ENCODE measurements around the gene LRRC7. TPM values are rescaled to one million over a fixed set of nuclear protein-coding genes. Genes with fewer than 3 reads are reported as not detected.

Gene LRRC7
- polyA plus RNA-seq, 1 donor from 2014 or later: 141 TPM

DNA sequence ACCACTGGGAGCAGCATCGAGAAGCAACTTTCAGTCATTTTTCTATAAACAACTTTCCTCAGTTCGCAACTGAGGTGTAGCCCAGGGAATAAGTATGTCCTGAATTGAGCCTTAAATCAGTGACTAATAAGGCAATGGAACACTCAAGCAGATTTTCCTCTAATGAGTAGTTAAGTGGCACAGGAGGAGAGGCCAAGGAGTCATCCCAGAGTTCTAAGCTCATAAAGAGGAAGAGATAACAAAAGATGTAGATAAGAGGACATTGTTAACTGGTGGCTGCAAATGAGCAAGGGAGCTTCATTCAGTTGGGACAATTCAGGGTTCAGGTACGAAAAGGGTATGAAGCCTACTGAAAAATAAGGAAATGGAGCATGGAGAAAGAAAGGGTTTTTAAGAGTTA lies 573.2 kb downstream of the LRRC7 start:
- Histone ChIP-seq H3K36me3 (ENCODE audit: insufficient read depth, low read length) (no peaks in the 10 kb centered on the region), H4K20me1 (ENCODE audit: insufficient read depth) (no peaks in the 10 kb centered on the region), H3K27ac (ENCODE audit: low read length) (peak overlapping the region; percentile 76), H2AFZ (ENCODE audit: low read depth, low read length) (no peak overlapping the region), H3K9me3 (ENCODE audit: low read length) (no peaks in the 10 kb centered on the region), H3K4me2 (ENCODE audit: low read length) (peak overlapping the region; percentile 53), H3K9me2 (ENCODE audit: insufficient read depth, low read length) (no peaks in the 10 kb centered on the region), H3K79me2 (replicated peaks; ENCODE audit: insufficient read depth, low read length) (no peaks in the 10 kb centered on the region), H3F3A (ENCODE audit: insufficient read depth, low read length, poor library complexity, severe bottlenecking) (peaks cover 5% of the 10 kb centered on the region), H3K9ac (ENCODE audit: low read length) (no peak overlapping the region), H3K4me3 (ENCODE audit: low read length) (peak overlapping the region; percentile 52), H3K27me3 (ENCODE audit: insufficient read depth, low read depth, low read length) (no peaks in the 10 kb centered on the region)
- TF ChIP-seq EP300 (conservative IDR thresholded peaks at IDR 0.05; ENCODE audit: poor library complexity, severe bottlenecking): no peak
- TF ChIP-seq, protein P1, sequence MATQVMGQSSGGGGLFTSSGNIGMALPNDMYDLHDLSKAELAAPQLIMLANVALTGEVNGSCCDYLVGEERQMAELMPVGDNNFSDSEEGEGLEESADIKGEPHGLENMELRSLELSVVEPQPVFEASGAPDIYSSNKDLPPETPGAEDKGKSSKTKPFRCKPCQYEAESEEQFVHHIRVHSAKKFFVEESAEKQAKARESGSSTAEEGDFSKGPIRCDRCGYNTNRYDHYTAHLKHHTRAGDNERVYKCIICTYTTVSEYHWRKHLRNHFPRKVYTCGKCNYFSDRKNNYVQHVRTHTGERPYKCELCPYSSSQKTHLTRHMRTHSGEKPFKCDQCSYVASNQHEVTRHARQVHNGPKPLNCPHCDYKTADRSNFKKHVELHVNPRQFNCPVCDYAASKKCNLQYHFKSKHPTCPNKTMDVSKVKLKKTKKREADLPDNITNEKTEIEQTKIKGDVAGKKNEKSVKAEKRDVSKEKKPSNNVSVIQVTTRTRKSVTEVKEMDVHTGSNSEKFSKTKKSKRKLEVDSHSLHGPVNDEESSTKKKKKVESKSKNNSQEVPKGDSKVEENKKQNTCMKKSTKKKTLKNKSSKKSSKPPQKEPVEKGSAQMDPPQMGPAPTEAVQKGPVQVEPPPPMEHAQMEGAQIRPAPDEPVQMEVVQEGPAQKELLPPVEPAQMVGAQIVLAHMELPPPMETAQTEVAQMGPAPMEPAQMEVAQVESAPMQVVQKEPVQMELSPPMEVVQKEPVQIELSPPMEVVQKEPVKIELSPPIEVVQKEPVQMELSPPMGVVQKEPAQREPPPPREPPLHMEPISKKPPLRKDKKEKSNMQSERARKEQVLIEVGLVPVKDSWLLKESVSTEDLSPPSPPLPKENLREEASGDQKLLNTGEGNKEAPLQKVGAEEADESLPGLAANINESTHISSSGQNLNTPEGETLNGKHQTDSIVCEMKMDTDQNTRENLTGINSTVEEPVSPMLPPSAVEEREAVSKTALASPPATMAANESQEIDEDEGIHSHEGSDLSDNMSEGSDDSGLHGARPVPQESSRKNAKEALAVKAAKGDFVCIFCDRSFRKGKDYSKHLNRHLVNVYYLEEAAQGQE (IDR thresholded peaks at IDR 0.05; ENCODE audit: borderline replicate concordance): no peak
- TF ChIP-seq SMC3 (conservative IDR thresholded peaks at IDR 0.05; ENCODE audit: poor library complexity): no peak
- TF ChIP-seq POLR2AphosphoS5 (IDR thresholded peaks at IDR 0.05): no peak
- TF ChIP-seq MXI1 (conservative IDR thresholded peaks at IDR 0.05; ENCODE audit: poor library complexity, severe bottlenecking): no peak
- TF ChIP-seq, protein P2, sequence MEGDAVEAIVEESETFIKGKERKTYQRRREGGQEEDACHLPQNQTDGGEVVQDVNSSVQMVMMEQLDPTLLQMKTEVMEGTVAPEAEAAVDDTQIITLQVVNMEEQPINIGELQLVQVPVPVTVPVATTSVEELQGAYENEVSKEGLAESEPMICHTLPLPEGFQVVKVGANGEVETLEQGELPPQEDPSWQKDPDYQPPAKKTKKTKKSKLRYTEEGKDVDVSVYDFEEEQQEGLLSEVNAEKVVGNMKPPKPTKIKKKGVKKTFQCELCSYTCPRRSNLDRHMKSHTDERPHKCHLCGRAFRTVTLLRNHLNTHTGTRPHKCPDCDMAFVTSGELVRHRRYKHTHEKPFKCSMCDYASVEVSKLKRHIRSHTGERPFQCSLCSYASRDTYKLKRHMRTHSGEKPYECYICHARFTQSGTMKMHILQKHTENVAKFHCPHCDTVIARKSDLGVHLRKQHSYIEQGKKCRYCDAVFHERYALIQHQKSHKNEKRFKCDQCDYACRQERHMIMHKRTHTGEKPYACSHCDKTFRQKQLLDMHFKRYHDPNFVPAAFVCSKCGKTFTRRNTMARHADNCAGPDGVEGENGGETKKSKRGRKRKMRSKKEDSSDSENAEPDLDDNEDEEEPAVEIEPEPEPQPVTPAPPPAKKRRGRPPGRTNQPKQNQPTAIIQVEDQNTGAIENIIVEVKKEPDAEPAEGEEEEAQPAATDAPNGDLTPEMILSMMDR (IDR thresholded peaks at IDR 0.05; ENCODE audit: poor library complexity, severe bottlenecking): no peak
- no peak for TF ChIP-seq TAF1 (IDR thresholded peaks at IDR 0.05; ENCODE audit: low read depth)
- TF ChIP-seq EZH2 (IDR thresholded peaks at IDR 0.05; ENCODE audit: borderline replicate concordance, insufficient read depth, low read length, poor library complexity, severe bottlenecking): no peak

DNA sequence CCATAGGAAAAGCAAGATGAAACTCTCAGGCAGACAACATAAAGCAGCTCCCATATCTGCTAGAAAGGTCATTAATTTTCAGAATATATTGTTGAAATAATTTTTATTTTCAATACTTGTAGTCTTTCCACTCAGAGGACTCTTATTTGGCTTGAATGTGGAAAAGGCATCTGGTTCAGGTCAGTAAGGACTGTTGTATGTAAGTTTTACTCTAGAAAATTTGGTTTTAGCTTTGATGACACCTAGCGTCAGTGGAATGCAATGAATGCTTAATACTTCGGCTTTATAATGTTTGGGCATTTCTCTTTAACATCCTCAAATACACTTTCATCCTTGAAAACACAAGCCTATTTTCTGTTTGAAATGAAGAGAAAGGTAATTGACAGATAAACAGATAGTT lies 574.4 kb downstream of the LRRC7 start:
- Histone ChIP-seq H3K27me3 (ENCODE audit: insufficient read depth, low read depth, low read length) (no peaks in the 10 kb centered on the region), H4K20me1 (ENCODE audit: insufficient read depth) (no peaks in the 10 kb centered on the region), H3K9me3 (ENCODE audit: low read length) (no peaks in the 10 kb centered on the region), H3K4me2 (ENCODE audit: low read length) (no peak overlapping the region), H3K9ac (ENCODE audit: low read length) (no peak overlapping the region), H3K36me3 (ENCODE audit: insufficient read depth, low read length) (no peaks in the 10 kb centered on the region), H3F3A (ENCODE audit: insufficient read depth, low read length, poor library complexity, severe bottlenecking) (peaks cover 5% of the 10 kb centered on the region), H2AFZ (ENCODE audit: low read depth, low read length) (no peak overlapping the region), H3K9me2 (ENCODE audit: insufficient read depth, low read length) (no peaks in the 10 kb centered on the region), H3K4me3 (ENCODE audit: low read length) (no peak overlapping the region), H3K79me2 (replicated peaks; ENCODE audit: insufficient read depth, low read length) (no peaks in the 10 kb centered on the region), H3K27ac (ENCODE audit: low read length) (no peak overlapping the region)
- TF ChIP-seq RAD21 (conservative IDR thresholded peaks at IDR 0.05) (peak; percentile 45), MXI1 (conservative IDR thresholded peaks at IDR 0.05; ENCODE audit: poor library complexity, severe bottlenecking) (no peak), TAF1 (IDR thresholded peaks at IDR 0.05; ENCODE audit: low read depth) (no peak), SMC3 (conservative IDR thresholded peaks at IDR 0.05; ENCODE audit: poor library complexity) (peak; percentile 37)
- TF ChIP-seq, protein P2 (IDR thresholded peaks at IDR 0.05; ENCODE audit: poor library complexity, severe bottlenecking): peak; percentile 40

Data from neural cell (in vitro differentiated cells).